Neural progenitor cell (in vitro differentiated cells): ENCODE data around the gene RSU1. TPM values are rescaled to one million over a fixed set of nuclear protein-coding genes. Genes with fewer than 3 reads are reported as not detected.

ENCODE experiments used
- DNase-seq: peaks from one replicate; pipeline ENCODE4 v3.0.0-alpha.2; 2016; ENCODE audit warnings: low spot score
- H2AFZ ChIP-seq: fragments of 200-600 bp; sonication (generic); replicated peaks from 2 replicates; pipeline ENCODE4 v1.6.1; 2016; ENCODE audit warnings: antibody characterized with exemption
- H3F3A ChIP-seq: fragments of 200-600 bp; sonication (generic); 2 replicates; pipeline ENCODE4 v1.6.1; 2016; ENCODE audit warnings: antibody characterized with exemption, low read depth
- H3K27ac ChIP-seq: fragments of 200-600 bp; sonication (generic); 2 replicates; pipeline ENCODE4 v1.5.1; 2016; ENCODE audit warnings: mild to moderate bottlenecking
- H3K27me3 ChIP-seq: fragments of 200-600 bp; sonication (generic); 2 replicates; pipeline ENCODE4 v1.6.1; 2016; ENCODE audit warnings: mild to moderate bottlenecking, moderate library complexity
- H3K36me3 ChIP-seq: fragments of 200-600 bp; sonication (generic); 2 replicates; pipeline ENCODE4 v1.5.1; 2016
- H3K4me1 ChIP-seq: fragments of 200-600 bp; sonication (generic); 2 replicates; pipeline ENCODE4 v1.6.1; 2016; ENCODE audit warnings: mixed run types
- H3K4me2 ChIP-seq: fragments of 200-600 bp; sonication (generic); 2 replicates; pipeline ENCODE4 v1.6.1; 2016
- H3K4me3 ChIP-seq: fragments of 200-600 bp; sonication (generic); 2 replicates; pipeline ENCODE4 v1.5.1; 2016
- H3K79me2 ChIP-seq: fragments of 200-600 bp; sonication (generic); 2 replicates; pipeline ENCODE4 v1.6.1; 2016; ENCODE audit warnings: low read depth
- H3K9ac ChIP-seq: fragments of 200-600 bp; sonication (generic); 2 replicates; pipeline ENCODE4 v1.6.1; 2016
- H3K9me3 ChIP-seq: fragments of 200-600 bp; sonication (generic); 2 replicates; pipeline ENCODE4 v1.5.1; 2016; ENCODE audit warnings: low read depth
- H4K20me1 ChIP-seq: fragments of 200-600 bp; sonication (generic); 2 replicates; pipeline ENCODE4 v1.6.1; 2016; ENCODE audit warnings: low read depth
- H3K27ac Mint-ChIP-seq: 3 replicates; pipeline ENCODE4 v1.8.0; 2021; ENCODE audit warnings: mixed read lengths
- H3K27me3 Mint-ChIP-seq: 2 replicates; pipeline ENCODE4 v1.8.0; 2022; ENCODE audit warnings: low read depth, mild to moderate bottlenecking, inconsistent platforms, moderate library complexity, mixed read lengths; ENCODE audit not compliant: insufficient read depth
- H3K36me3 Mint-ChIP-seq: 3 replicates; pipeline ENCODE4 v1.8.0; 2021; ENCODE audit warnings: mixed read lengths
- H3K4me1 Mint-ChIP-seq: 3 replicates; pipeline ENCODE4 v1.8.0; 2021; ENCODE audit warnings: mixed read lengths
- H3K4me3 Mint-ChIP-seq: 3 replicates; pipeline ENCODE4 v1.8.0; 2021; ENCODE audit warnings: mild to moderate bottlenecking, moderate library complexity, mixed read lengths
- H3K9me3 Mint-ChIP-seq: 3 replicates; pipeline ENCODE4 v1.8.0; 2020; ENCODE audit warnings: mixed read lengths
- EZH2 ChIP-seq: fragments of 200-600 bp; sonication (generic); IDR thresholded peaks from 2 replicates; pipeline ENCODE4 v1.6.1; 2017; ENCODE audit warnings: antibody characterized with exemption, mild to moderate bottlenecking, moderate library complexity
- EZH2phosphoT487 ChIP-seq: fragments of 200-600 bp; sonication (generic); IDR thresholded peaks from 2 replicates; pipeline ENCODE4 v1.6.1; 2017; ENCODE audit warnings: antibody characterized with exemption
- total RNA-seq: library from RNA; depleted of rRNA; stranded (reverse); fragments of >200 nt; gene quantifications from 2 replicates; pipeline ENCODE4 v1.2.3, GENCODE V29; 2015; ENCODE audit warnings: low replicate concordance
- TF ChIP-seq, protein P1 (sequence below): fragments of 200-600 bp; sonication (generic); IDR thresholded peaks from 2 replicates; pipeline ENCODE4 v1.5.1; 2017; ENCODE audit warnings: antibody characterized with exemption, mild to moderate bottlenecking

Gene RSU1
- total RNA-seq, 1 donor from 2014 or later = 9.6 TPM

DNA sequence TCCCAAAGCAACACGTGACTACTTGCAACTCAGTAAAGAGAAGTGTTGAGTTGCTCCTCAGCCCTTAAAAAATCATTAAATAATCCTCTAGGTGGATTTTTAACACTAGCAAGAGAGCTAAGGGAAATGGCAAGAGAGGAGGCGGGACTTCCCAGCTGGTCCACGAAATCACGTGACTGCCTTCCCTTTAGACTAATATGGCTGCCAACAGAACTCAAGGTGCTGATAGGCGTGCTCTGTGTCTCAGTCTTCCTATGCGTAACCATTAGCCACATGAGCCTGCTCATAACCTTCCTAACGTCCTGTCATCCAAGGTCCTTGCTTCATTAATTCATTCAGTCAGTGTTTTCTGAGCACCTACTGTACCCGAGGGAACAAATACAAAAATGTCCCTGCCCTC is 66.0 kb downstream of the RSU1 start:
- Mint-ChIP-seq H3K27ac (no peak overlapping the region), H3K4me1 (no peaks in the 10 kb centered on the region), H3K36me3 (peaks cover 6% of the 10 kb centered on the region), H3K27me3 (no peaks in the 10 kb centered on the region), H3K9me3 (no peaks in the 10 kb centered on the region), H3K4me3 (no peak overlapping the region)
- H3K79me2 ChIP-seq = no peaks in the 10 kb centered on the region
- H3K4me3 ChIP-seq = no peak overlapping the region
- TF ChIP-seq EZH2 = no peak
- TF ChIP-seq, protein P1, sequence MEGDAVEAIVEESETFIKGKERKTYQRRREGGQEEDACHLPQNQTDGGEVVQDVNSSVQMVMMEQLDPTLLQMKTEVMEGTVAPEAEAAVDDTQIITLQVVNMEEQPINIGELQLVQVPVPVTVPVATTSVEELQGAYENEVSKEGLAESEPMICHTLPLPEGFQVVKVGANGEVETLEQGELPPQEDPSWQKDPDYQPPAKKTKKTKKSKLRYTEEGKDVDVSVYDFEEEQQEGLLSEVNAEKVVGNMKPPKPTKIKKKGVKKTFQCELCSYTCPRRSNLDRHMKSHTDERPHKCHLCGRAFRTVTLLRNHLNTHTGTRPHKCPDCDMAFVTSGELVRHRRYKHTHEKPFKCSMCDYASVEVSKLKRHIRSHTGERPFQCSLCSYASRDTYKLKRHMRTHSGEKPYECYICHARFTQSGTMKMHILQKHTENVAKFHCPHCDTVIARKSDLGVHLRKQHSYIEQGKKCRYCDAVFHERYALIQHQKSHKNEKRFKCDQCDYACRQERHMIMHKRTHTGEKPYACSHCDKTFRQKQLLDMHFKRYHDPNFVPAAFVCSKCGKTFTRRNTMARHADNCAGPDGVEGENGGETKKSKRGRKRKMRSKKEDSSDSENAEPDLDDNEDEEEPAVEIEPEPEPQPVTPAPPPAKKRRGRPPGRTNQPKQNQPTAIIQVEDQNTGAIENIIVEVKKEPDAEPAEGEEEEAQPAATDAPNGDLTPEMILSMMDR = no peak
- TF ChIP-seq EZH2phosphoT487 = no peak
- H3F3A ChIP-seq = no peaks in the 10 kb centered on the region
- H3K4me2 ChIP-seq = no peak overlapping the region
- H3K27ac ChIP-seq = no peak overlapping the region
- no peaks in the 10 kb centered on the region for H3K4me1 ChIP-seq
- H2AFZ ChIP-seq = no peak overlapping the region
- no peaks in the 10 kb centered on the region for H3K36me3 ChIP-seq
- DNase-seq = no peak
- H3K9me3 ChIP-seq = no peaks in the 10 kb centered on the region
- no peaks in the 10 kb centered on the region for H4K20me1 ChIP-seq
- no peak overlapping the region for H3K9ac ChIP-seq
- no peaks in the 10 kb centered on the region for H3K27me3 ChIP-seq

DNA sequence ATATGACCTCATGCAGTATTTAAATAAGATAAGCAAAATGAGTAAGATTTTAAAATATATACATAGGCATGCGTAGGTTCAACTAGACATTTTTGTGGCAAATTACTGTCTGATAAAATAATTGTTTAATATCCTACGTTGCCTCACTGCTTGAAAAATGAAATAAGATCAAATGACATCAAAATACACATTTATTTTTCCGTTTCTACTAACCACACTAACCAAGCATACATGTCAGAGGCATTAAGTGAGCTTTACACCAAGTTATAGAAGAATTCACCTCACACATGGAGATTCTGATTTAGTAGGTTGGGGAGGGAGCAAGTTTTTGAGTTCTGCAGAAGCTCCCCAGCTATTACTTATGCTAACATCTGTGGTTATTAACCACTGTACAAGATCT is 66.8 kb downstream of the RSU1 start:
- H3K9me3 Mint-ChIP-seq = no peaks in the 10 kb centered on the region
- no peaks in the 10 kb centered on the region for H3K27me3 Mint-ChIP-seq

DNA sequence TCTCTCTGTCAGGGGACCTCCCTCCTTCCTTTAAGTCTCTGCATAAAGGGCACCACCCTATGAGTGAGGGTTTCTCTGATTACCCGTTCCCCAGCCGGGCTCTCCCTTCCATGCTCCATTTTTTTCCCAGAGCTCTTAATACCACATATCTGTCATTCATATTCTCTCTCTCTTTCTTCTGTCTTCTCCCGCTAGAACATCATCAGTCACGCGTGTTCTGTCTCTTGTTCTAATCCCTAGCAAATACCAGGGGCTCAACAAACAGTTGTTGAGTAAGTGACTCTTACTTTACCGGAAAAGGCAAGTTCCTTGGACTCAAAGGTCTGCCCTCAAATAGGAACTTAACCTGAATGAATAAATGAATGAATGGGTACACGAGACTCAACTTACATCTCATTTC is 68.5 kb downstream of the RSU1 start:
- Histone ChIP-seq H3K79me2 (no peaks in the 10 kb centered on the region), H3K9ac (no peak overlapping the region), H3K36me3 (no peaks in the 10 kb centered on the region), H3K27me3 (no peaks in the 10 kb centered on the region), H3K4me3 (no peak overlapping the region), H3K4me1 (peaks cover 4% of the 10 kb centered on the region), H2AFZ (no peak overlapping the region), H3K27ac (no peak overlapping the region), H3K4me2 (no peak overlapping the region), H4K20me1 (no peaks in the 10 kb centered on the region), H3K9me3 (no peaks in the 10 kb centered on the region), H3F3A (no peaks in the 10 kb centered on the region)
- Mint-ChIP-seq H3K4me3 (no peak overlapping the region), H3K4me1 (peaks cover 8% of the 10 kb centered on the region), H3K9me3 (no peaks in the 10 kb centered on the region), H3K27me3 (no peaks in the 10 kb centered on the region), H3K27ac (no peak overlapping the region), H3K36me3 (peaks cover 6% of the 10 kb centered on the region)
- TF ChIP-seq, protein P1 = no peak
- TF ChIP-seq EZH2 (no peak), EZH2phosphoT487 (no peak)
- DNase-seq = no peak

More for the DNA sequence above, 66.8 kb downstream of the RSU1 start:
- H3K4me3 ChIP-seq = no peak overlapping the region
- H3K9ac ChIP-seq = no peak overlapping the region
- H2AFZ ChIP-seq = no peak overlapping the region
- H3F3A ChIP-seq = no peaks in the 10 kb centered on the region
- no peaks in the 10 kb centered on the region for H3K79me2 ChIP-seq
- Mint-ChIP-seq H3K27ac (no peak overlapping the region), H3K4me3 (no peak overlapping the region), H3K4me1 (peaks cover under 1% of the 10 kb centered on the region), H3K36me3 (peaks cover 6% of the 10 kb centered on the region)
- H3K4me2 ChIP-seq = no peak overlapping the region
- H3K9me3 ChIP-seq = no peaks in the 10 kb centered on the region
- no peaks in the 10 kb centered on the region for H3K27me3 ChIP-seq
- H4K20me1 ChIP-seq = no peaks in the 10 kb centered on the region
- DNase-seq = no peak
- no peak overlapping the region for H3K27ac ChIP-seq
- TF ChIP-seq EZH2 = no peak
- TF ChIP-seq, protein P1 = no peak
- no peak for TF ChIP-seq EZH2phosphoT487
- H3K4me1 ChIP-seq = no peaks in the 10 kb centered on the region
- H3K36me3 ChIP-seq = no peaks in the 10 kb centered on the region

DNA sequence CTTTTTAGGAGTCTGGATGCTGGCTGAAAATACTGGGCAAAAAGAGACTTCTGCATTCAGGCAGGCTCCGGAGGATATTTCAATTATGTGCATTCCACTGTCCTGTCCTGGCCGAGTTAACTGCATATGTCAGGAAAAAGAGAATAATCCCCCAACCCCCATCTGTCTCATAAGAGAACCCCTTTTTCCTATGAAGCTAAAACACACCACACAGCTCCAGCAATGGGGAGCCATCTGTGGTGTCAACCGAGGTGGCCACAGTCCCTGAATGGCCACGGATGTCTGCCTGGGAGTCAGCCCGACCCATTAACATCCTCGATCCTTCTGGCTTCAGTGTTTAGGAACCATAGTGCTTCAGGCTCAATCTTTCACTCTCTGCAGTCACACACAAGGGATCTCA is 70.4 kb downstream of the RSU1 start:
- H4K20me1 ChIP-seq = no peaks in the 10 kb centered on the region
- DNase-seq = no peak
- H3K27ac ChIP-seq = no peak overlapping the region
- Mint-ChIP-seq H3K27ac (no peak overlapping the region), H3K9me3 (no peaks in the 10 kb centered on the region), H3K4me1 (peaks cover 8% of the 10 kb centered on the region), H3K36me3 (peaks cover 3% of the 10 kb centered on the region), H3K27me3 (no peaks in the 10 kb centered on the region), H3K4me3 (no peak overlapping the region)
- H3K27me3 ChIP-seq = no peaks in the 10 kb centered on the region
- H3K9ac ChIP-seq = no peak overlapping the region
- no peak for TF ChIP-seq EZH2phosphoT487
- H2AFZ ChIP-seq = no peak overlapping the region
- H3K4me2 ChIP-seq = no peak overlapping the region
- H3K9me3 ChIP-seq = no peaks in the 10 kb centered on the region
- no peaks in the 10 kb centered on the region for H3F3A ChIP-seq
- no peak overlapping the region for H3K4me3 ChIP-seq
- peaks cover 4% of the 10 kb centered on the region for H3K4me1 ChIP-seq
- no peaks in the 10 kb centered on the region for H3K36me3 ChIP-seq
- no peaks in the 10 kb centered on the region for H3K79me2 ChIP-seq
